Measurements from ENCODE around the gene RBM19.
A peak's percentile ranks its signal among the peaks of the same experiment; 100 is the strongest.

The RBM19 gene

DNA sequence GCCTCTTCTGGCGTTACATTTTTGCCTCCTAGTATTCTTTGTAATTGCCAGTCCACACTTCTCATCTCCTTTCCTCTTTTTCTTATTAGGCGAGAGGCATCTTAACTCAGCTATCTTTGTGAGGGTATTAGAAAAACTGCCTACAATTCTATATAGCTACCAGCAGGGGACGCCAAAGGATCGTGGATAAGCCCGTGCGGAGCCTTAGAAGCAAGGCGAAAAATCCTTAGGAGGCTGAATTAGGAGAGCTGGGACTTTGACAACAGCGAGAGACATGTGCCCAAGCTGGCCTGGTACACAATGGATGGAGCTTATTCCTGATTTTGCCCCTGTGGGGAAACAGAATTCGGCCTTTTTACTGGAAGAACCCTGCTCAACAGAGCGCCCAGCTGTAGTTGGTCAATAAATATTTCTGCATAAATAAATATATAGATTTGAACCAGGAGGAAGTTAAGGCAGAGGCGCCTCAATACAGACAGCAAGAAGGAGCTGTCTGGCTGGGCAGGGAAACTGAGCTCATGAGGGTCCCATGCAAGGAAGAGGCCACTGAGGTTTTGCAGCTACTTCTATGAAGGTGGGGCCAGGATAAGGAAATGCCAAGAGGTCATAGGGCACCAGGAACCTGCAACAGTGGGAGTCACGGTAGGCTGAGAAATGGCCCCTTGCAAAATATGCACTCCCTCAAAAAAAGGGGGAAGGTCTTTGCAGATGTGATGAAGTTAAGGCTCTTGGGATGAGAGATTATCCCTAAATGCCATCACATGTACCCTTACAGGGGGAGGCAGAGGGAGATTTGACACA, 14.6 kb upstream of the RBM19 start:
- no peak for DNase-seq (ENCODE audit: low spot score in 2 of 2)

DNA sequence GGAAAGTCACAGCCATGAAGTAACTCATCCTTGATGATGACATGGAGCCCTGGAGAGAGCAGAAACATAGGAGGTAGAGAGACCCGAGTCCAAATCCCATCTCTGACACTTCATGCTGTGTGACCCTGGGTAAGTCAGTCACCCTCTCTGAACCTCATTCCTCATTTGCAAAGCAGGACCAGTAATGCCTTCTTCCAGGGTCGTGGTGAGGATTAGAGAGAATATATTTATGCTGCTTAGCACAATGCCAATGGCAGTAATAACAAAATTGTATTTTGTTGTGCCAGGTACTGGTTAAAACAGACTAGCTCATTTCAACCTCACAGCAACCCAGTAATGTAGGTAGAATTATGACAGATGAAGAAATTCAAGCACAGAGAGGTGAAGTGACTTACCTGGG, 13.9 kb upstream of the RBM19 start:
- DNase-seq (ENCODE audit: low spot score in 2 of 2) (no peak), ATAC-seq (ENCODE audit: low read depth) (no peak)
- H3K36me3 Mint-ChIP-seq = no peaks in the 10 kb centered on the region
- H3K4me1 Mint-ChIP-seq = peaks cover 3% of the 10 kb centered on the region
- H3K27me3 Mint-ChIP-seq = peaks cover 15% of the 10 kb centered on the region
- H3K4me3 Mint-ChIP-seq = no peak overlapping the region
- H3K27ac Mint-ChIP-seq = no peak overlapping the region
- peaks cover 1% of the 10 kb centered on the region for H3K9me3 Mint-ChIP-seq

More for the DNA sequence above, 14.6 kb upstream of the RBM19 start:
- Mint-ChIP-seq H3K9me3 (peaks cover 1% of the 10 kb centered on the region), H3K4me1 (peaks cover 3% of the 10 kb centered on the region), H3K27ac (no peak overlapping the region), H3K36me3 (no peaks in the 10 kb centered on the region), H3K4me3 (no peak overlapping the region), H3K27me3 (peaks cover 12% of the 10 kb centered on the region)
- no peak for ATAC-seq (ENCODE audit: low read depth)

DNA sequence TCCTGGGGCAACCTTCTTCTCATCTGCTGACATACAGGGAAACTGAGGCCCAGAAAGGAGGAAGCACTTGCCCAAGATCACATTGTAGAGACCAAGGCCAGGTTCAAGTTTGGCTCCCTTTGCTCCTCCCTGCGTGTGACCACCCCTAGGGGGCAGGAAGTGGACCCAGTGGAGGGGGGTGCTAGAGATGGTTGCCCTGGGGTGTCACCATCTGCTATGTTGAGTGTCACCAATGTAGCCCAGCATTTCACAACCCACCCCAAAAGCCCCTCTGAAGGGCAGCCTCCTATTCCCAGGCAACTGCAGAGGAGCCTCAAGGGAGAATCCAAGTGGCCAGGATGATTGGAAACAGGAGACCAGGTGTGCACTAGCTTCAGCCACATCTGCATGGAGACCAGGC, 12.0 kb upstream of the RBM19 start:
- Mint-ChIP-seq H3K36me3 (no peaks in the 10 kb centered on the region), H3K27ac (no peak overlapping the region), H3K4me3 (no peak overlapping the region), H3K4me1 (peaks cover 3% of the 10 kb centered on the region), H3K27me3 (peaks cover 26% of the 10 kb centered on the region), H3K9me3 (peaks cover 1% of the 10 kb centered on the region)
- DNase-seq (ENCODE audit: low spot score in 2 of 2) = no peak
- ATAC-seq (ENCODE audit: low read depth) = no peak

DNA sequence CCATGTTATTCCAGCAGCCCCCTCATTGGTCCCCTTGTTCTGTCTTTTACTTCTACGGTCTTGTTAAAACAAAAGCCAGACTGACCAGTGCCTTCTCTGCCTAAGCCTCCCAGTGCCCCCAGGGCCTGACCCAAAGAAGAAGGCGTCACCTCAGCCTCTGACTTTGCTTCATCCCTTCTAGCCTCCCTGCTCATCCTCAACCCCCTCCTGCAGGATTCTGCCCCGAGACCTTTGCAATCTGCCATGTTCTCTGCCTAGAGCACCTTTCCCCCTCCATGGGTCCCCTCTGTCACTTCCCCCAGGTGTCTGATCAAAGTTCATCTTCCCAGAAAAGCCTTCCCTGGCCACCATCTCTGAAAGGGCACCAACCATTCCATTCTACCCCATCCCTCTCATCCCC, 7.9 kb upstream of the RBM19 start:
- Mint-ChIP-seq H3K9me3 (no peaks in the 10 kb centered on the region), H3K27me3 (peaks cover 24% of the 10 kb centered on the region), H3K4me1 (peaks cover 5% of the 10 kb centered on the region), H3K27ac (no peak overlapping the region), H3K36me3 (no peaks in the 10 kb centered on the region), H3K4me3 (no peak overlapping the region)
- ATAC-seq (ENCODE audit: low read depth) = no peak
- no peak for DNase-seq (ENCODE audit: low spot score in 2 of 2)

DNA sequence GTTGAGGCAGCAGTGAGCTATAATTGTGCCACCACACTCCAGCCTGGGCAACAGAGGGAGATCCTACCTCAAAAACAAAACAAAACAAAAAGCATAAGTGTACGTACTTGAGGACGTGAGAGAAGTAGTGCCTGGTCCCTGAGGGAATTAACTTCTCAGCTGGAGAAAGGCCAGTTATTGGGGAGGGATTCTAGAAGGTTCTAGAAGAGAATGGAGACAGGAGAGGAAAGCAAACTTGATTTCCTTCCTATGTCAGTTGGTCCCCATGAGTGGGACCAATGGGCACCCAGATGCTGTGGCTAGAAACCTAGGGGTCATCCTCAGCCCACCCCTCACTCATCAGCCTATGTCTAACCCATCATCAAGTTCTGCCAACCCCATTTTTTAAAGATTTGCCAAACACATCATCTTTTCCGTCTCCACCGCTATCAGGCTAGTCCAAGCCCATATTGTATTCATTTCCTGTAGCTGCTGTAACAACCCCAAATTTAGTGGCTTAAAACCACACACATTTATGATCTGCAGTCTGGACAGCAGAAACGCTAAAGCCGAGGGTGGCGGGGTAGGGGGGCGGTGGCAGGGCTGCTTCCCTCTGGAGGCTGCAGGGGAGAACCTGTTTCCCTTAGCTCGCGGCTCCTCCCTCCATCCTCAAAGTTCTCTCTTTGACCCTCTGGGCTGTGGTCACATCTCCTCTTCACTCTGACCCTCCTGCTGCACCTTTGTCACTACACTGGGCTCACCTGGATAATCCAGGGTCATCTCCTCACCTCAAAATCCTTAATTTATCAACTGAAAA, 7.2 kb upstream of the RBM19 start:
- Mint-ChIP-seq H3K36me3 (no peaks in the 10 kb centered on the region), H3K27ac (no peak overlapping the region), H3K9me3 (no peaks in the 10 kb centered on the region), H3K27me3 (peaks cover 26% of the 10 kb centered on the region), H3K4me1 (peaks cover 6% of the 10 kb centered on the region), H3K4me3 (no peak overlapping the region)
- ATAC-seq (ENCODE audit: low read depth) (no peak), DNase-seq (ENCODE audit: low spot score in 2 of 2) (no peak)

DNA sequence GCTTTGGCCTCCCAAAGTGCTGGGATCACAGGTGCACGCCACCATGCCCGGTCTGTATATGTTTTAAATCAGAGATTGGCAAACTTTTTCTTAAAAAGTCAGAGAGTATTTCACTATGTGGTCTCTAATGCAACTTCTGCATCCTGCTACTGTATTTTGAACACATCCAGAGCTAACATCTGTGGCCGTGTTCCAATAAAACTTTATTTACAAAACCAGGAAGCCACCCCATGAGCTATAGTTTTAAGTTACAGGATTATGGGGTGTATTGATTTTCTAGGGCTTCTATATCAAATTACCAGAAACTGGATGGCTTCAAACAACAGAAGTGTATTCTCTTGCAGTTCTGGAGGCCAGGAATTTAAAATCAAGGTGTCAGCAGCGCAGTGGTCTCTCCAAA, 5.3 kb upstream of the RBM19 start:
- peaks cover 17% of the 10 kb centered on the region for H3K4me1 Mint-ChIP-seq
- peaks cover 20% of the 10 kb centered on the region for H3K27me3 Mint-ChIP-seq

DNA sequence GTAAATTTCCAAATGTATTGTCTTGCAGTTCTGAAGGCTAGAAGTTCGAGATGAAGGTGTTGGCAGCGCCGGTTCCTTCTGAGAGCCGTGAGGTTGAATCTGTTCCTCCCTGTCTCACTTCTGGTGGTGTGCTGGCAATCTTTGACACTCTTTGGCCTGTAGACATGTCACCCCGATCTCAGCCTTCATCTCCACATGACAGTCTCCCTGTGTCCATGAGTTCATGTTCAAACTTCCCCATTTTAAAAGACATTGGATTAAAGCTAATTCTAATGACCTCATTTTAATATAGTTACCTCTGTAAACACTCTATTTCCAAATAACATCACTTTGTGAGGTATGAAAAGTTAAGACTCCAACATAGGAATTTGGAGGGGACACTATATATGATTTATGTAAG, 4.1 kb upstream of the RBM19 start:
- Mint-ChIP-seq H3K9me3 (no peaks in the 10 kb centered on the region), H3K4me3 (no peak overlapping the region), H3K27ac (no peak overlapping the region), H3K36me3 (peaks cover 2% of the 10 kb centered on the region), H3K27me3 (peaks cover 16% of the 10 kb centered on the region), H3K4me1 (peaks cover 25% of the 10 kb centered on the region)
- DNase-seq (ENCODE audit: low spot score in 2 of 2) = no peak
- no peak for ATAC-seq (ENCODE audit: low read depth)

More for the DNA sequence above, 5.3 kb upstream of the RBM19 start:
- Mint-ChIP-seq H3K36me3 (no peaks in the 10 kb centered on the region), H3K9me3 (no peaks in the 10 kb centered on the region), H3K4me3 (no peak overlapping the region), H3K27ac (no peak overlapping the region)
- DNase-seq (ENCODE audit: low spot score in 2 of 2) (no peak), ATAC-seq (ENCODE audit: low read depth) (no peak)

DNA sequence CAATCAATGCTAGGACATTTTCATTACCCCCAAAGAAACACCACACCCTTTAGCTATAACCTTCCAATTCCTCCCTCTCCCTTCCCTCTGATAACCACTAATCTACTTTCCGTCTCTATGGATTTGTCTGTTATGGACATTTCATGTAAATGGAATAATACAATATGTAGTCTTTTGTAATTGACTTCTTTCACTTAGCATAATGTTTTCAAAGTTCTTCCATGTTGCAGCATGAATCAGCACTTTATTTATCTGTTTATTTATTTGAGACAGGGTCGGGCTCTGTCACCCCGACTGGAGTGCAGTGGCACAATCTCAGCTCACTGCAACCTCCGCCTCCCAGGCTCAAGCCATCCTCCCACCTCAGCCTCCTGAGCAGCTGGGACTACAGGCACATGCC, 1.2 kb upstream of the RBM19 start:
- Mint-ChIP-seq H3K27ac (no peak overlapping the region), H3K4me3 (peak overlapping the region; percentile 99), H3K36me3 (peaks cover 7% of the 10 kb centered on the region), H3K27me3 (peaks cover 2% of the 10 kb centered on the region), H3K9me3 (no peaks in the 10 kb centered on the region), H3K4me1 (peaks cover 38% of the 10 kb centered on the region)
- DNase-seq (ENCODE audit: low spot score in 2 of 2) = no peak
- no peak for ATAC-seq (ENCODE audit: low read depth)

DNA sequence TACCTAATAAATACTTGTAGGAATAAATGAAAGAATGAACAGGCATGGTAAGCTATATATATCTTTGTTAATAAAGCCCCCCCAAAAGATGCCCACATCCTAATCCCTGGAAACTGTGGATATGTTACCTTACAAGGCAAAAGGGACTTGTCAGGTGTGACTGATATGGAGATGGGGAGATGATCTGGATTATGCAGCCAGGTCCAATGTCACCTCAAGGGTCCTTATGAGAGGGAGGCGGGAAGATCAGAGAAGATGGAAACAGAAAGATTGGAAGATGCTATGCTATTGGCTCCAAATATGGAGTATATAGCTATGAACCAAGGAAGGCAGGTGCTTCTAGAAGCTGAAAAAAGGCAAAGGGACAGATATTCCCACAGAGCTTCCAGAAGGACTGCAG, 3.4 kb downstream of the RBM19 start:
- ATAC-seq (ENCODE audit: low read depth) (no peak), DNase-seq (ENCODE audit: low spot score in 2 of 2) (no peak)
- Mint-ChIP-seq H3K27ac (no peak overlapping the region), H3K4me1 (peaks cover 32% of the 10 kb centered on the region), H3K9me3 (no peaks in the 10 kb centered on the region), H3K4me3 (no peak overlapping the region), H3K27me3 (no peaks in the 10 kb centered on the region), H3K36me3 (peaks cover 31% of the 10 kb centered on the region)

DNA sequence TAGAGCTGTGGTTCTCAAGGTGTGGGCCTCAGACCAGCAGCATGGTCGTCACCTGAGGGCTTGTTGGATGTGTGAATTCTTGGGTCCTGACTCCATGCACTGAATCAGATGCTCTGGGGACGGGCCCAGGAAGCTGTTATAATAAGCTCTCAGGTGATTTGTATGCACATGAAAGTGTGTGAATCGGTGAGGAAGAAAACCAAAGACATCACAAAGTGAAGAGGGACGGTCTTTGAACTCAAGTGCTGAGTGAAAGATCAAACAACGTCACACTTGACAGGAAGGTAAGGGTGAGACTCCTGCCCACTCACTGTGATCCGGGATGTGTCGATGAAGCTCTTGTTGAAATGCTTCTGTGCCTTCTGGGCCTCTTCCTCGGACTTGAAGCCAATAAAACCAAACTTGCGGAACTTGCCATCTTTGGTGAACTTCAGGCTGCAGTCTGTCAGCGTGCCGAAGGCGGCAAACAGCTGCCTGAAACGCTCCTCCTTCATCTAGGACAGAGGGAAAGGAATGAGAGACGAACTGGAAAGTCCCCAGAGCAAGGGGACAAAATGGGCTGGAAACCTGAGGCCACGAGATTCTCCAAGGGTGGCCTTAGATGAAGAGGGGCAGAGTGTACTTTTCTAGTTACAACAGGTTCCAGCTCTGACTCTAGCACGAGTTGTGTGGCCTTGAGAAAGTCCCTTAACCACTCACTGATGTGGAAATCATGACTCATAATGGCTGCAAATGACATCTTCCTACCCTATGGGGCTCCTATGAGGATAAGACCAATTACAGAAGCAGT, 4.0 kb downstream of the RBM19 start:
- Mint-ChIP-seq H3K9me3 (no peaks in the 10 kb centered on the region), H3K4me1 (peaks cover 29% of the 10 kb centered on the region), H3K27ac (peak overlapping the region; percentile 13), H3K4me3 (no peak overlapping the region), H3K27me3 (no peaks in the 10 kb centered on the region), H3K36me3 (peaks cover 32% of the 10 kb centered on the region)
- DNase-seq (ENCODE audit: low spot score in 2 of 2) = no peak
- ATAC-seq (ENCODE audit: low read depth) = no peak

DNA sequence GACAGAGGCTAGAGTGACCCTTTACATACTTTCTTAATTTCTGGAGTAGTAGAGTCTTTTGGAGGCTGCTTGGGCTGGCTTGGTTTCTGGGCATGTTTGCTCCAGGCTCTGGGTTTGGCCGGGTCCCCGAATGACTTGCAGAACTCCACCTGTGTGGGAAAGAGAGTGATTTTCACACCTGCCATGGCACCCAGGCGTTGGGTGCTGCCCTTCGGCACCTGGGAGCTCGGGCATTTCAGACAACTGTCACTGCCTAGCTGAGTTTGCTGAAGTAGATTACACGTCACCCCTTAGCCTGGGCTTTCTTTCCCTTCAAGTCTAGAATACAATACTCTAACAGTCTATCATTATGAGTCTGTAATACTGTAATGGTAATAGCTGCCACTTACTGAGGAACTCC, 6.1 kb downstream of the RBM19 start:
- ATAC-seq (ENCODE audit: low read depth) (no peak), DNase-seq (ENCODE audit: low spot score in 2 of 2) (no peak)
- H3K4me3 Mint-ChIP-seq = no peak overlapping the region
- H3K27me3 Mint-ChIP-seq = no peaks in the 10 kb centered on the region
- H3K4me1 Mint-ChIP-seq = peaks cover 14% of the 10 kb centered on the region
- H3K27ac Mint-ChIP-seq = no peak overlapping the region
- H3K9me3 Mint-ChIP-seq = no peaks in the 10 kb centered on the region
- peaks cover 43% of the 10 kb centered on the region for H3K36me3 Mint-ChIP-seq

DNA sequence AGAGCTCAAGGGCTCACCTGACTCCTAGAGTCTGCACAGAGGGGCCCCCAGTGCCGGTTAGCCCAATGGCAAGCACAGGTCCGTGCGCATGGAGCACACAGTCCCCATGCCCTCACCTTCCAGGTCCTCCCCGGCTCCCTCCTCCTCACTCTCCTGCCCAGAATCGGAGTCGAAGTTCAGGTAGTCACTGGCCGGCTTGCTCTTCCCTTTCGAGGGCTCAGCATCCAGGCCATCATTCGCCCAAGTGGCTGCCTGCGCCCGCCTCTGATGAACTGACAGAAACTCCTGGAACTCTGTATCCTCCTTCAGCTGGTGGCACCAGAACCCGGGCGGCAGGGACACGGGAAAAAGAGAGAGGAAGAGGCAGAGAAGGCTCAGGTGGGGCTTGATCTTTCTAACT, 7.0 kb downstream of the RBM19 start:
- Mint-ChIP-seq H3K4me3 (no peak overlapping the region), H3K36me3 (peaks cover 45% of the 10 kb centered on the region), H3K4me1 (peaks cover 10% of the 10 kb centered on the region), H3K27me3 (no peaks in the 10 kb centered on the region), H3K9me3 (no peaks in the 10 kb centered on the region), H3K27ac (no peak overlapping the region)
- no peak for ATAC-seq (ENCODE audit: low read depth)
- no peak for DNase-seq (ENCODE audit: low spot score in 2 of 2)

DNA sequence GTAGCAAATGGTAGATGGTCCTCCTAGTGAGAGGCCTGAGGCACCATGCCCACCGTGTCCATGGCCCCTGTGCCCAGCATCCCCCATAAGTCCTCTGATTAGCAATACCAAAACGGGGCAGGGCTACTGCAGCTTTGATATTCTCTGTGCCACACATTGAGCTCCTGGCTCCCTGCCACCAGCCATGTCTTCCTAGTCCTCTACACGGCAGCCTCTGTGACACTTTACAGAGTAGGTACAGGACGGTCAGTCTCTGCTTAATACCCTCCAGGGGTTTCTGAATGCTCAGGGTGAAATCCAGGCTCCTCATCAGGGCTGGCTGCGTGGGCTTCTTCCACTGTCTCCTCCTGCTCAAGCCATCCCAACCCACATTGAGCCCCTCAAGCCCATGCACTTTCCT, 8.0 kb downstream of the RBM19 start:
- Mint-ChIP-seq H3K4me1 (peaks cover 4% of the 10 kb centered on the region), H3K27me3 (no peaks in the 10 kb centered on the region), H3K9me3 (no peaks in the 10 kb centered on the region), H3K4me3 (no peak overlapping the region), H3K36me3 (peaks cover 47% of the 10 kb centered on the region), H3K27ac (no peak overlapping the region)
- DNase-seq (ENCODE audit: low spot score in 2 of 2) (no peak), ATAC-seq (ENCODE audit: low read depth) (no peak)

DNA sequence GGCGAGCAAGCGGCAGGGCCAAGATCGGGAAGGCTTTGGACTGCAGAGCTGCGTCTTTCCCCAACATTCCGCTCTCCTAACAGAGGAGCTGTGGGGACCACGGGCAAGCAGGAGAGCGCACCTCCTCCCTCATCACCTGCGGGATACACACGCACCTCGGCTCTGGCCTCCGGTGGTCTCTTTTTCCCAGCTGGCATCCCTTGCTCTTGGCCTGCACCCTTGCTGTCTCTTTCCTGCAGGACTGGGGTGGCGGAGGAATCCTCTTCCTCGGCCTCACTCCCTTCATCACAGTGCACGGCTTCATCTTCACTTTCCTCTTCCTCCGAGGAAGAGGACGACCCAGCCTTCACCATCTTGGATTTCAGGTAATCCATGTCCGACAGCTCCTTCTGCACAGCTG, 8.5 kb downstream of the RBM19 start:
- H3K4me3 Mint-ChIP-seq = no peak overlapping the region
- no peak for ATAC-seq (ENCODE audit: low read depth)
- H3K36me3 Mint-ChIP-seq = peaks cover 46% of the 10 kb centered on the region

More for the DNA sequence above, 8.5 kb downstream of the RBM19 start:
- H3K4me1 Mint-ChIP-seq = peaks cover 2% of the 10 kb centered on the region
- H3K27me3 Mint-ChIP-seq = no peaks in the 10 kb centered on the region
- DNase-seq (ENCODE audit: low spot score in 2 of 2) = no peak
- H3K9me3 Mint-ChIP-seq = no peaks in the 10 kb centered on the region
- no peak overlapping the region for H3K27ac Mint-ChIP-seq
